KG1 (cell line): ENCODE data around the gene IL6ST.
"Not testable (repeated sequence)": the region's sequence is repeated elsewhere in the genome, so short reads cannot be mapped to it uniquely, and the experiment has no call there.

Source experiments
- DNase-seq: peaks from one replicate; lab custom pipeline; 2025; lab: John Stamatoyannopoulos, UW

The IL6ST gene

DNA sequence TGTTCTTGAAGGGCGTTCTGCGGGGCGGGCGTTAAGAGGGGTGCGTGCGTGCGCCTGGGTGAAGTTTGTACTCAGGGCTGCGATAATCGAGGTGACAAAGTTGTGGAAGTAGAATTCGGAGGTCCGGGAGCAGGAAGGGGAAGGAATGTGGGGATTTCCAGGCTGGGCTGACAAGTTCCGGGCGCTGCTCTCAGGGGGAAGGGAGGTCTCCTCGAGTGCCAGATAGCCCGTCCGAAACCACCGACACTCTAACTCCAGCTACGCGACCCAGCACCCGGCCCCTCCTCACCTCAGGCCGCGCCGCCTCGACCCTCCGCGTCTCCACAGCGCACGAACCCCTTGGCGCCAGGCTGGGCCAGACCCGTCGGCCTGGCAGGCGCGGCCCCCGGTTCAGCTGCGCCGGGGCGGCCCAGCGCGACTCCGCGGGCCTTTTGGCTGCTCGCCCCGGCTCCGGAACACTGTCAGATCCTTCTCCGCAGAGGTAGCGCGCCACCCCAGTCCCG lies at the start of gene IL6ST:
Gene IL6ST, minus strand, starts transcription at position 469 of the 503 bp plus-strand sequence. CDS start 18,685 bp downstream, outside the sequence.
- no peak for DNase-seq

DNA sequence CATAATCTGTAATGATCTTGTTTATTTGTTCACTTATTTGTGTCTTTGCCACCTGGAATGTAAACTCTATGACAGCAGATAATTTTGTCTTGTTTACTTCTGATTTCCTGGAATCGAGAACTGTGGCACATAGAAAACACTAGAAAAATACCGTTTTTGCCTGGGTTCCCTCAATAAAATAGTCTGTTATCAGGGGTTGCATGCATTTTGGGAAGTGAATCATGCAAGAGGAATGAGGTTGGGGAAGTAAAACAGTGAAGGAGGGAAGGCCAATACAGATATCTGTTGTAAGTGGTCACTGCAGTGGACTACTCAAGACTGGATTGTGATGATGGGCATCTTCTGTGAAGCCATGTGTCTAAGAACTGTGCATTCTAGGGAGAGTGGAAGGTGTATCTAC lies 45.2 kb upstream of the IL6ST start:
- DNase-seq, result no peak

DNA sequence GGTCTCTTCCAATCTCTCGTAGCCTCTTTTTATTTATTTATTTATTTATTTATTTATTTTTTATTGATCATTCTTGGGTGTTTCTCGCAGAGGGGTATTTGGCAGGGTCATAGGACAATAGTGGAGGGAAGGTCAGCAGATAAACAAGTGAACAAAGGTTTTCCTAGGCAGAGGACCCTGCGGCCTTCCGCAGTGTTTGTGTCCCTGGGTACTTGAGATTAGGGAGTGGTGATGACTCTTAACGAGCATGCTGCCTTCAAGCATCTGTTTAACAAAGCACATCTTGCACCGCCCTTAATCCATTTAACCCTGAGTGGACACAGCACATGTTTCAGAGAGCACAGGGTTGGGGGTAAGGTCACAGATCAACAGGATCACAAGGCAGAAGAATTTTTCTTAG lies 43.4 kb upstream of the IL6ST start:
- not testable (repeated sequence) for DNase-seq

DNA sequence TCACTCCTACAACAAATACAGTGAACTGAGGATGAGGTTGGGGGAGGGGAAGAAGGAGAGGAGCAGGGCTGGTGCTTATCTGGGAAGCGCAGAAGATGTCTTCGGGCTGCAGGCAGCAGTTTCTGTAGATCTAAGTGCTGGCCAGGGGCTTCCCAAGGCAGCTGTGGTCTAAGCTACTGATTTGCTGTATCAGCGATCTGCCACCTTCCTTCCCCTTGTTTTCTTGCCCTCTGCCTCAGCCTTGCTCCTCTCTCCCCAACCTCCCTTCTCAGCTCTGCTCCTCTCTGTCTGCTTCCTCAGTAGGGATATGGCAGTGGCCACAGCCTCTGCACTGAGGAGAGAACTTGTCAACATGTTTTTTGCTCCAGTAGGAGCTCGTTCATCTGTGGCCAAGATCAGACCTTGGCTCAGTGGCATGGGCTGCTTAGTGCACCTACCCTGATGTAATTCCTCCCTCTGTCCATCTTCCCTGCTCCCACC lies 42.8 kb upstream of the IL6ST start:
- no peak for DNase-seq

DNA sequence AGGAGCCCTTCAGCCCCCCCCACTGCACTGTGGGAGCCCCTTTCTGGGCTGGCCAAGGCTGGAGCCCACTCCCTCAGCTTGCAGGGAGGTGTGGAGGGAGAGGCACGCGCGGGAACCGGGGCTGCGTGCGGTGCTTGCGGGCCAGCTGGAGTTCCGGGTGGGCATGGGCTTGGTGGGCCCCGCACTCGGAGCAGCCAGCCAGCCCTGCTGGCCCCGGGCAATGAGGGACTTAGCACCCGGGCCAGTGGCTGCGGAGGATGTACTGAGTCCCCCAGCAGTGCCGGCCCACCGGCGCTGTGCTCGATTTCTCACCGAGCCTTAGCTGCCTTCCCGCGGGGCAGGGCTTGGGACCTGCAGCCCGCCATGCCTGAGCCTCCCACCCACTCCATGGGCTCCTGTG lies 40.6 kb upstream of the IL6ST start:
- not testable (repeated sequence) for DNase-seq

DNA sequence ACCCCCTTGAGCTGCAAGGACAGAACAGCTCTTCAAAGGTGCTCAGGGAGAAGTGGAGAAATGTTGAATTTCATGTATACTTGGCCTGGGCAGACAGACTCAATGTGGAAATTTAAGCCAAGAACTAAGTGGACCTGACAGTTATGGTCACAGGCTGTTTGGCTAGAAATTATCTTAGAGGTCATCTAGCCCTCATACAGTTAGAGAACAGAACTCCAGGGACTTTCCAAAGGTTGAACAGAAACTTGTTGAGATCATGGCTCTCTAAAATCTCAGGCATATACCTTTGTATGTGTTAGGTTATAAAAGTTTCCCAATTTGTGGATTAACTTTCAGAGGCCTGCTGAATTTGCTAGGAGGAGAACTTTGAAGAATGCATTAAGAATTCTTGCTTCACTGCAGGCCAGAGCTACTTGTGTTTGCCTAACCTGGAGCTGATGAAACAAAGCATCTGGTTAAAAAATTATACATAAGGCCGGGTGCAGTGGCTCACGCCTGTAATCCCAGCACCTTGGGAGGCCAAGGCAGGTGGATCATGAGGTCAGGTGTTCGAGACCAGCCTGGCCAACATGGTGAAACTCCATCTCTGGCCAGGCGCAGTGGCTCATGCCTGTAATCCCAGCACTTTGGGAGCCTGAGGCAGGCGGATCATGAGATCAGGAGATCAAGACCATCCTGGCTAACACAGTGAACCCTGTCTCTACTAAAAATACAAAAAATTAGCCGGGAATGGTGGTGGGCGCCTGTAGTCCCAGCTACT lies 35.3 kb upstream of the IL6ST start:
- DNase-seq, result not testable (repeated sequence)

DNA sequence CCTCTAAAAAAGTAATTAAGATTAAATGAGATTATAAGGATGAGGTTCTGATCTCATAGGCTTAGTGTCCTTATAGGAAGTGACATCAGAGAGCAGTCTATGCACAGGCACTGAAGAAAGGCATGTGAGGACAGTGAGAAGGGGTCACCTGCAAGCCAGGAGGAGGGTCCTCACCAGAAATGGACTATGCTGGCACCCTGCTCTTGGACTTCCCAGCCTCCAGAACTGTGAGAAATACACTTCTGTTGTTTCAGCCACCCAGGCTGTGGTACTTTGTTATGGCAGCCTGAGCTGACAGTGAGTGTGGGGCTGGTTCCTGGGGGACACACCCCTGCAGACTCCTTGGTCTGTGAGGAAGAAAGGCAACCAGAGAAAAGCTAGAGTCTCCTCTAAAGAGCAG lies 34.7 kb upstream of the IL6ST start:
- DNase-seq, result no peak

DNA sequence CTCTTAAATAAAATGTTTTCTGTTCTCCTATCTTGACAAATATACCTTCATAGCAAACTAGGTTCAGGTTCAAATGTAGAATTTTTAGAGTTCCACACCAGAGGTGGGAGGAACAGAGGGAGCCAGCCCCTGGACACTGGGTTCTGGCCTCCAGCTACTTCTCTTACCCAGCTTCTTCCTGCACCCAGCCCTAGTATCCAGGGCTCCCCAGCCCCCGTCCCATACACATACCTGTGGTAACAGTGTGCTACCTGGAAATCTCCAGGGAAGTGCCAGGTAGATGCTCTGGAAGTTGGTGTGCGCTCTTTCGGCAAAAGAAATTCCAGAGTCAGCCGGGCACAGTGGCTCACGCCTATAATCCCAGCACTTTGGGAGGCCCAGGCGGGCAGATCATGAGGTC lies 33.9 kb upstream of the IL6ST start:
- no peak for DNase-seq

DNA sequence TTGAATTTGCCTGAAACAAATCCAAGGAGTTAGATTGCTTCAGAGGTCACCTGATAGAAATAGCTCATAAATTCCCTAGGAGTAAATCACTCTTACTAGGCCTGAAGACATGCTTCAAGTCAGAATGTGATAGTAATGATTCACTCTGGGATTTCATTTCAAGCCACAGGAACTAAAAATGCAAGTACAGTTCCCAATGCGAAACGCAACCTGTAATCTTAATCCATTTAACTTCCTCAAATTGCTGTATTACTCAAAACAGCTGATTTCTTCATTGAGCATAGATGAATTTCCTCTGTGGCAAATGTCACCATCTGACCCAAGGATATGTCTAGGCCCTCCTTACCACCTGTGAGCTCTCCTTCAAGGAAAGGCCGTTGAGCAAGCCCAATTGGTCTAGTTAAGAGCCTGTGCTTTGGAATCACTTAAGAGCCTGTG lies 32.1 kb upstream of the IL6ST start:
- DNase-seq, result no peak

DNA sequence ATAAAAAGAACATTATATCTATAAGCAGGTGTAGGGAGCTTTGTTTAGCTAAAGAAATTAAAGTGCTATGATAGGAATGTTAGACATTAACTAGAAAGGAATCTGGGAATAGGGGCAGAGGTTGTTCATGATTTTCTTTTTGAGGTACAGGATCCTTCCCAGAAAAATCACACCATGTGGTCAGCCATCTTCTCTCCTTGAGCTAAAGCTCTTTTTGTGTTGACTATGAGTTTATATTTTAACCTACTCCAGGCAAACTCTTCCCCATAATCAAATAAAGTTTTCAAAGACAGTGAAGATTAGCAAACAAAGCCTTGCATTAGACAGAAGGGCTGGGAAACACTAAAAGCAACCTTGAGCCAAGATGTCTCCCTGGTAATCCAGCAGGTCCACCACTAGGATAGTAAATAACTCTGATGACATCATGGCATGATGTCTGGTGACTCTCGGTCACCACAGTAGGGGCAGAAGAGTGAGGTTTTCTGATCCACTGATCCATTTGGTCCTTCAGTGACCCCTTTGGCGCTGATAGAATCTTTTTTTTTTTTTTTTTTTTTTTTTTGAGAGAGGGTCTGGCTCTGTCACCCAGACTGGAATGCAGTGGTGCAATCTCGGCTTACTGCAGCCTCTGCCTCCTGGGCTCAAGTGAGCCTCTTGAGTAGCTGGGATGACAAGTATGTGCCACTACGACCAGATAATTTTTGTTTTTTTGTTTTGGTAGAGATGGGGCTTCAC lies 30.6 kb upstream of the IL6ST start:
- no peak for DNase-seq

DNA sequence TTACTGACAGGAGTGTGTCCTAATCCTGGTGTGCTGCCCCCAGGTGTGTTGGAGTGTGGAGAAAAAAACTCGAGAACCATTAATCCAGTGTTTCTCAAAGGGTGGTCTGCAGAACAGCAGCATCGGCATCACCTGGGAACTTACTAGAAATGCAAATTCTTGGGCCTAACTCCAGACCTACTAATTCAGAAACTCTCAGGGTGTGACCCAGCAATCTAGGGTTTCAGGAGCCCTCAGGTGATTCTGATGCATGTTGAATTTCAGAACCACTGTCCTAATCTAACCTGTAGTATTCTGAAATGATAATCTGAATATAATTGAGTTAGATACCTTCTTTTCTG lies 30.0 kb upstream of the IL6ST start:
- no peak for DNase-seq

DNA sequence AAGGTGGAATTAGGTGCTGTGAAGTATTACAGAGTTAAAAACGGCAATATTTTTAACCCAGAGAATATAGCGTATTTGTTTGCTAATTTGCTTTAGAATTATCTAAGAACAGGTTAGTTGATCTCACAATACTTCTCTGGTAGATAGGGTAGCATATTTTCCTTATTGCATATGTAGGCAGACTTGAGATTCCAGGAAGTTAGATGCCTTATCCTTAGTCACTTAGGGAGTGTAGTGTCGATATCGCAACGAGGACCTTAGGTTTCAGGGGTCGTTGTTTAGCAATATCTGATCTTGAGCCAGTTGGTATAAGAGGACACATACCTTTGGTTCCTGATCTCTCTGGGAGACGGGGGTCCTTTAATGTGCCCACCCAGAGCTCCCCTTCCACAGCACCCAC lies 28.5 kb upstream of the IL6ST start:
- DNase-seq, result no peak

DNA sequence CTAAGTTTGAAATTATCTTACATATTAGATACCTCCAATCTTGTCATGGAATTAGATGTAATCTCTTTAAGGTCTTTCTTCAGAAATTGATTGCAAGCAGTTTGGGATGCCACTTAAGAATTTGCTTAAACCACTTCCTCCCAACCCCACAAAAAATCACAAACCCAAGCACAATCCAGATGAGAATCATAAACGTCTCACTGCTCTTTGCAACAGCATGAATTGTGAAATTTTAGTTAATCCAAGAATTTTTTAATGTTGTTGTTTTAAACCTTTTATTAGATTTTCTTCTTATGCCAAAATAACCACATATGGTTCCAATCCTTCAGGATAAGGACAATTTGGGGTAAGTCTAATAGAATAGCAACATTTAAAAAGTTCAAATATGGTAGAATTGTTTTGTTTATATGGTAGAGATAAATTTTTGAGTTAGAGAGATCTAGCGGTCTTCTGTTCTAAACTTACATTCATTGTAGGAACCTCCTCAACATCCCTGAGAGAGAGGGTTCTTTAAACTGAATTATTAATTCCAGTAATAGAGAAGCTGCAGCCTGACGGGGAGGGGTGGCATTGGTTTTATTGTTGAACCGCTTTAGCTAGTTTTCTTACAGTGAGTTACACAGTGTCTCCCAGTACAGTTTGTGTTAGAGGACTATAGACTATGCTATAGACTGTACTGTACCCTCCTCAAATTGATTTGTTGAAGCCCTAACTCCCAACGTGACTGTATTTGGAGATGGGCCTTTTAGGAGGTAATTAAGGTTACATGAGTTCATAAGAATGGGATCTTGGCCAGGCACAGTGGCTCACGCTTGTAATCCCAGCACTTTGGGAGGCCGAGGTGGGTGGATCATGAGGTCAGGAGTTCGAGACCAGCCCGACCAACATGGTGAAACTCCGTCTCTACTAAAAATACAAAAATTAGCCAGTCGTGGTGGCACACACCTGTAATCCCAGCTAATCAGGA lies 24.8 kb upstream of the IL6ST start:
- DNase-seq, result no peak

DNA sequence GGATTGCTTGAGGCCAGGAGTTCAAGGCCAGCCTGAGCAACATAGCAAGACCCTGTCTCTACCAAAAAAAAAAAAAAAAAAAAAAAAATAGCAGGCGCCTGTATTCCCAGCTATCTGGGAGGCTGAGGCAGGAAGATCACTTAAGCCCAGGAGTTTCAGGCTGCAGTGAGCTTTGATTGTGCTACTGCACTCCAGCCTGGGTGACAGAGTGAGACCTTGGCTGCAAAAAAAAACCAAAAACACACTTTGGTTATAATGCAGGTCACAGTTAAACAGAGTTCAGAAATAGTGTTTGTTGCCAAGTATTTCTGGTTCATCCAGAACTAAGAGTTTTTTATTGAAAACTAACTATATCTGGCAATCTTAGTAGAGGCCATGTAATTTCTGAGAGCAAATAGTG lies 24.1 kb upstream of the IL6ST start:
- DNase-seq, result no peak

DNA sequence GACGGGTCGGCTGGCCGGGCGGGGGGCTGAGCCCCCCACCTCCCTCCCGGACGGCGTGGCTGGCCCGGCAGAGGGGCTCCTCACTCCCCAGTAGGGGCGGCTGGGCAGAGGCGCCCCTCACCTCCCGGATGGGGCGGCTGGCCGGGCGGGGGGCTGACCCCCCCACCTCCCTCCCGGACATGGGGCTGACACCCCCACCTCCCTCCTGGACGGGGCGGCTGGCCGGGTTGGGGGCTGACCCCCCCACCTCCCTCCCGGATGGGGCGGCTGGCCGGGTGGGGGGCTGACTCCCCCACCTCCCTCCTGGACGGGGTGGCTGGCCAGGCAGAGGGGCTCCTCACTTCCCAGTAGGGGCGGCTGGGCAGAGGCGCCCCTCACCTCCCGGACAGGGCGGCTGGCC lies 19.9 kb upstream of the IL6ST start:
- not testable (repeated sequence) for DNase-seq

DNA sequence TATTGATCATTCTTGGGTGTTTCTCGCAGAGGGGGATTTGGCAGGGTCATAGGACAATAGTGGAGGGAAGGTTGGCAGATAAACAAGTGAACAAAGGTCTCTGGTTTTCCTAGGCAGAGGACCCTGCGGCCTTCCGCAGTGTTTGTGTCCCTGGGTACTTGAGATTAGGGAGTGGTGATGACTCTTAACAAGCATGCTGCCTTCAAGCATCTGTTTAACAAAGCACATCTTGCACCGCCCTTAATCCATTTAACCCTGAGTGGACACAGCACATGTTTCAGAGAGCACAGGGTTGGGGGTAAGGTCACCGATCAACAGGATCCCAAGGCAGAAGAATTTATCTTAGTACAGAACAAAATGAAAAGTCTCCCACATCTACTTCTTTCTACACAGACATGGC lies 19.2 kb upstream of the IL6ST start:
- DNase-seq, result not testable (repeated sequence)

DNA sequence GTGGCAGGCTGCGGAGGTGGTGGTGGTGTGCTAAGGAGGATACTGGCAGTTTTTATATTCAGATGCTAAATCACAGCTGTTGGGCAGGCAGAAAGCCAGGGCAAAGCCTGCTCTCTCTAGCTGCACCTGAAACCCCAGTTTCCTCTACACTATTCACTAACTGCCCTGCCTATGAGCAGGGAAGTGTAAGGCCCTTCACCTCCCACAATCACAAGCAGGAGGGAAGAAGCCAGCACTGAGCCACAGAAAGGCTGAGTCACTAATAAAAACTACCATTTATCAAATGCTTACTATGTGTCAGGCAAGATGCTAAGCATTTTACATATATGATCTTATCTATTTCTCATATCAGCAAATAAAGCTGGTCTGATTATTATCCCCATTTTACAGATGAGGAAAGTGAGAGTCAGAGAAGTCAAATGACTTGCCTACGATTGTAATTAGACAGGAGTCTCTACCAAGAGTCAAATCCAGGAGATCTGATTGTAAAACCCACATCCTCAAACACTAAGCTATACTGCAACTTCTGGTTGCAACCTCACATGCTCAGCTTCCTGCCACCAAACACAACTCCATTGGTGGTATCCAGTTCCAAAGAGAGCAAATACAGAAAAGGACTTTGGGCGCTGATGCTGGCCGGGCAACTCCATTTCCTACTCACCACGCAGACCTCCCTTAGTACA lies 17.7 kb upstream of the IL6ST start:
- DNase-seq, result no peak

DNA sequence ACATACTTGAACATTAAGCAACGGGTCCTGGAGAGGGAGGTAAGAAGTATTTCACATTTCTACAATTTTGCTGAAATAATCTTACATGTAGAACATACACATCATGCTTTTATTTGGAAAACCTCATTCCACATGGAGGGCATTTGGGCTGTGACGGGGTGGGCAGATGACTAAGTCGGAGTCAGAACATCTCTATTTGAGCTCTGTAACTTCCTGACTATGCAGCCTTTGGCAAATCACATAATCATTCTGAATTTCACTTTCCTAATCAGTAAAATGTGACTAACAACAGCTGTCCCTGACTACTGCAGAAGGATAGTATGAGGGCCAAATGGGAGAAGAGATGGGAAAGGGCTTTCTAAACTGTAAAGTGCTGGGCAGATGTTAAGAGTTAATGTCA lies 17.1 kb upstream of the IL6ST start:
- no peak for DNase-seq

DNA sequence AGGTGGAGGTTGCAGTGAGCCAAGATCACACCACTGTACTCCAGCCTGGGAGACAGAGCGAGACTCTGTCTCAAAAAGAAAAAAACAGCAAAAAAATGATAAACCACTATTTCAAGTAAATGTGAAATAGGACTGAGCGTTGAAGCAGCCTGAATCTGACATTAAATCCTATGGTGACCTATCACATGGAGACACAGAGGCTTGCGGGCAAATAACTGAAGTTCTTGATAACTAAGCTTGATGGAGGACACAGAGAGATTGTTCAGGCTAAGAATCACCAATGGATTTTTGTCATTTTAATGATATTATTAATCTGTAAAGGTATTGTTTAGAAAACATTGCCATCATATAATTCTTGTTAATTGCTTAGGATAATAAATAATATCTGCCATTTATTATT lies 15.7 kb upstream of the IL6ST start:
- no peak for DNase-seq

DNA sequence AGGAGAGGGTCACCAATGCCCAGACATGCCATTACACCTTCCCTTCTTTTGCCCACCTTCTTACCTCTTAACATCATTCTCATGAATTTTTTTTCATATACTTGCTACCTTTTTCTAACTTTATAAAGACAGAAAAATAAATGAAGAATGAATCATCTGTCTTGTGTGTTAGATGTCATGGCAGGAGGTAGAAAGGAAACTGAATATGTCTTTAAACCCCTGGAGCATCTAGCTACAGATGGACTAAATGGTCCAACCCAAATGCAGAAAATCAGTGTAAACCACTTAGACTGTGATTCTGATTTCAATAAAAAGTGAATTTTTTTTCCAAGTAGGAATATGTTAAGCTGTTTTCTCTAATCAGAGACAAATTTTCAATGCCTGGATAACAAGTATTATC lies 11.8 kb upstream of the IL6ST start:
- no peak for DNase-seq

DNA sequence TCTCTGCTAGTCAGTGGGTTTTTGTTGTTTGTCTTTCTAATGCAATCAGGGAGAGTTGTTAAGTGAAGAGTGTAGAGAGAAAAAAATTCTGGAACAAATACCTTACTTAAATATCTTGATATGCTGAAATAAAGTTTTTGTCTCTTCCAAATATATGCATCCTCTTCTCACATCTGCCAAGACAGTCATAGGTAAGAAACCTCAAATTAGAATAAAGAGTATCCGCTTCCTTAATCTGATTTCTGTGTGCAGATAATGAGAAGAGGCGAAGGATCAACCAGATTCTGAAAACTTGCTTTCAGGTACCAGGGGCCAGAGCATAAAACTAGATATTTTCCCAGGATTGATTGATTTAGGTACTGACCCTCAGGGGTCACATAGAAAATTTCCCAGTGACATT lies 11.3 kb upstream of the IL6ST start:
- no peak for DNase-seq

DNA sequence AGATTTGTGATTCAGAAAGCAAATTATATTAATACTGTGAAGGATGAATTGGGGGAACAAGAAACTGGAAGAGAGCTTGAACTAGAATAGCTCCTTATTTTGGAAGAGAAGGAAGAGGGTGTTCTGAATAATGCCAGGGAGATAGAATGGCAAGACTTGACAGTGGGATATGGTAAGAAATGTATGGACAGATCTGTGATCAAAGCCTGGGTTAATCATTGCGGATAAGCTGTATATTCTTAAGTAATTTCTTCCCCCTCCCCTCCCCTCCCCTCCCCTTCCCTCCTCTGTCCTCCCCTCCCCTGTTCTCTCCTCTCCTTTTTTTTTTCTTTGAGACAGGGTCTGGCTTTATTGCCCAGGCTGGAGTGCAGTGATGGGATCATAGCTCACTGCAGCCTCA lies 10.1 kb upstream of the IL6ST start:
- DNase-seq, result no peak
